NCI-H446 (cell line): ENCODE measurements around the gene MFSD2A.
A peak's percentile ranks its signal among the peaks of the same experiment; 100 is the strongest.
"Not testable (repeated sequence)": the region's sequence is repeated elsewhere in the genome, so short reads cannot be mapped to it uniquely, and the experiment has no call there.

Experiments
- DNase-seq, 2 experiments: peaks; one replicate each; lab custom pipeline; 2025; lab: John Stamatoyannopoulos, UW

Gene MFSD2A

GRCh38 chr1:39954870-39955546 is at the start of gene MFSD2A:
TSS of gene MFSD2A (plus strand) at chr1:39955145. CDS start at chr1:39955293, 148 bp downstream.
- peak; percentile 88 to 96 for DNase-seq

GRCh38 chr1:39905172-39905571 is 49.8 kb upstream of the MFSD2A start:
- DNase-seq: no peak

GRCh38 chr1:39907528-39908453 is 47.2 kb upstream of the MFSD2A start:
- DNase-seq: no peak

GRCh38 chr1:39908534-39908933 is 46.4 kb upstream of the MFSD2A start:
- no peak for DNase-seq

GRCh38 chr1:39910263-39910662 is 44.7 kb upstream of the MFSD2A start:
- DNase-seq: no peak

- DNase-seq: not testable (repeated sequence)
Observed at GRCh38 chr1:39913136-39913535, 41.8 kb upstream of the MFSD2A start.

- no peak for DNase-seq
Observed at GRCh38 chr1:39915499-39916129, 39.3 kb upstream of the MFSD2A start.

GRCh38 chr1:39917825-39918224 is 37.1 kb upstream of the MFSD2A start:
- no peak for DNase-seq

- DNase-seq: peak; percentile 22 to 67
Observed at GRCh38 chr1:39919545-39919944, 35.4 kb upstream of the MFSD2A start.

GRCh38 chr1:39922251-39922688 is 32.7 kb upstream of the MFSD2A start:
- DNase-seq: no peak

GRCh38 chr1:39925721-39926342 is 29.1 kb upstream of the MFSD2A start:
- peak in 1 of 2 experiments; percentile 65 for DNase-seq

- peak; percentile 72 to 74 for DNase-seq
Observed at GRCh38 chr1:39926343-39926793, 28.6 kb upstream of the MFSD2A start.

- peak; percentile 77 to 89 for DNase-seq
Observed at GRCh38 chr1:39926820-39927219, 28.1 kb upstream of the MFSD2A start.

GRCh38 chr1:39927538-39927937 is 27.4 kb upstream of the MFSD2A start:
- no peak for DNase-seq

GRCh38 chr1:39928809-39929587 is 25.9 kb upstream of the MFSD2A start:
- DNase-seq: no peak

GRCh38 chr1:39933956-39934941 is 20.7 kb upstream of the MFSD2A start:
- DNase-seq: no peak

GRCh38 chr1:39936724-39937491 is 18.0 kb upstream of the MFSD2A start:
- no peak for DNase-seq

- DNase-seq: no peak
Observed at GRCh38 chr1:39938856-39939255, 16.1 kb upstream of the MFSD2A start.

- DNase-seq: no peak
Observed at GRCh38 chr1:39940253-39940652, 14.7 kb upstream of the MFSD2A start.
